A549 (cell line): Measurements from ENCODE around the gene CHCT1. TPM values are rescaled to one million over a fixed set of nuclear protein-coding genes. Genes with fewer than 3 reads are reported as not detected.

Experiments
- ATAC-seq, 2 experiments: fragments of 200-7000 bp in 1 of 2; fragments of >200 bp in 1 of 2; cut with Nextera tagmentation in 1 of 2; cut with Tn5 transposase in 1 of 2; 3 replicates each; pipeline versions ENCODE4 v1.8.0 to v1.9.1; 2018 to 2020; ENCODE audit warnings: mild to moderate bottlenecking in 1 of 2, moderate library complexity in 1 of 2
- CTCF ChIA-PET: fragments of 300-600 bp; sonication (Branson Sonifier 250); formaldehyde crosslinking; extraction: SDS; loops from one replicate; lab custom pipeline; 2021; ENCODE audit warnings: antibody characterized with exemption, inconsistent platforms; lab: Yijun Ruan, JAX
- POLR2A ChIA-PET: fragments of 350-600 bp; formaldehyde crosslinking; extraction: SDS; loops from one replicate; lab custom pipeline; 2021; ENCODE audit warnings: antibody characterized with exemption, inconsistent platforms; lab: Yijun Ruan, JAX
- DNase-seq, 2 experiments: peaks; one replicate each; pipeline versions ENCODE4 v3.0.0 to v3.0.0-alpha.2; 2011 to 2016; ENCODE audit warnings: low read depth in 1 of 2, low spot score in 1 of 2
- FAIRE-seq: peaks from 2 replicates; lab custom pipeline; 2011; peaks lifted over from hg19 to GRCh38; lab: Jason Lieb, UNC
- H3K27ac ChIP-seq, 2 experiments: fragments of >200 bp; sonication (Bioruptor Twin); formaldehyde crosslinking; 3 replicates each; pipeline ENCODE4 v1.5.1; 2016 to 2017
- H3K4me1 ChIP-seq: fragments of >200 bp; sonication (Bioruptor Twin); formaldehyde crosslinking; 3 replicates; pipeline ENCODE4 v1.6.1; 2016
- H3K4me2 ChIP-seq: fragments of >200 bp; sonication (Bioruptor Twin); formaldehyde crosslinking; 3 replicates; pipeline ENCODE4 v1.6.1; 2016
- H3K4me3 ChIP-seq: fragments of >200 bp; sonication (Bioruptor Twin); formaldehyde crosslinking; 3 replicates; pipeline ENCODE4 v1.5.1; 2016
- H3K9me3 ChIP-seq: fragments of >200 bp; sonication (Bioruptor Twin); formaldehyde crosslinking; 3 replicates; pipeline ENCODE4 v1.6.1; 2016
- CHD2 ChIP-seq: fragments of 150-350 bp; IDR thresholded peaks from 2 replicates; pipeline ENCODE4 v1.6.1; 2014; ENCODE audit warnings: low read length; ENCODE audit not compliant: partially characterized antibody
- CHD4 ChIP-seq: fragments of 200-600 bp; sonication (generic); IDR thresholded peaks from 2 replicates; pipeline ENCODE4 v1.6.1; 2016; ENCODE audit warnings: antibody characterized with exemption, mild to moderate bottlenecking, borderline replicate concordance
- EHF ChIP-seq: fragments of 250-450 bp; sonication (Bioruptor Pico); IDR thresholded peaks from 2 replicates; pipeline ENCODE4 v1.5.0; 2020; ENCODE audit warnings: mild to moderate bottlenecking
- HDAC2 ChIP-seq: fragments of 200-600 bp; sonication (generic); IDR thresholded peaks from 2 replicates; pipeline ENCODE4 v1.6.1; 2016
- HEYL ChIP-seq: fragments of 250-450 bp; sonication (Bioruptor Pico); IDR thresholded peaks from 2 replicates; pipeline ENCODE4 v1.8.0; 2021; ENCODE audit warnings: mild to moderate bottlenecking, moderate library complexity
- KDM1A ChIP-seq: fragments of 200-600 bp; sonication (generic); IDR thresholded peaks from 2 replicates; pipeline ENCODE4 v1.6.1; 2016; ENCODE audit warnings: low read depth, mild to moderate bottlenecking
- KDM5A ChIP-seq: fragments of 200-600 bp; sonication (generic); IDR thresholded peaks from 2 replicates; pipeline ENCODE4 v1.6.1; 2016; ENCODE audit warnings: antibody characterized with exemption, mild to moderate bottlenecking
- NPAS2 ChIP-seq: fragments of 250-450 bp; sonication (Bioruptor Pico); IDR thresholded peaks from 2 replicates; pipeline ENCODE4 v1.8.0; 2022; ENCODE audit warnings: mild to moderate bottlenecking, moderate library complexity, borderline replicate concordance
- NR3C1 ChIP-seq: fragments of >200 bp; sonication (Bioruptor Twin); formaldehyde crosslinking; IDR thresholded peaks from 3 replicates; pipeline ENCODE4 v1.6.1; 2017
- POLR2A ChIP-seq: IDR thresholded peaks from 2 replicates; pipeline ENCODE4 v1.6.1; 2012; ENCODE audit warnings: mild to moderate bottlenecking, low read length
- RARB ChIP-seq: fragments of 250-450 bp; sonication (Bioruptor Pico); IDR thresholded peaks from 2 replicates; pipeline ENCODE4 v1.8.0; 2021; ENCODE audit warnings: mild to moderate bottlenecking, moderate library complexity
- SMC3 ChIP-seq: fragments of >200 bp; sonication (Bioruptor Twin); formaldehyde crosslinking; IDR thresholded peaks from 3 replicates; pipeline ENCODE4 v1.6.1; 2018; ENCODE audit warnings: inconsistent platforms
- TFCP2L1 ChIP-seq: fragments of 250-450 bp; sonication (Bioruptor Pico); IDR thresholded peaks from 2 replicates; pipeline ENCODE4 v1.5.0; 2021; ENCODE audit warnings: mild to moderate bottlenecking
- TP53 ChIP-seq: fragments of 250-450 bp; sonication (Bioruptor Pico); IDR thresholded peaks from 2 replicates; pipeline ENCODE4 v1.5.0; 2021; ENCODE audit warnings: mild to moderate bottlenecking, moderate library complexity
- ZC3H11A ChIP-seq: fragments of 450-650 bp; IDR thresholded peaks from 2 replicates; pipeline ENCODE4 v1.6.1; 2014; ENCODE audit warnings: antibody characterized with exemption, mild to moderate bottlenecking
- WGBS: methylation state at CpG from one replicate; pipeline ENCODE4 v1.1.6; 2017; ENCODE audit errors: missing lambda C conversion rate; 5-methylcytosine and 5-hydroxymethylcytosine counted together
- polyA plus RNA-seq, 4 experiments: library from polyadenylated mRNA; depleted of rRNA in 3 of 4; stranded (reverse); fragments of >200 nt; fragmentation: RNase III in 1 of 4; extraction: RNeasy Plus Mini Kit Qiagen cat#74134 plus additional on column Dnase treatment in 1 of 4; gene quantifications; 2 replicates in 3 of 4; 3 replicates in 1 of 4; pipeline ENCODE4 v1.2.3, GENCODE V29; 2011 to 2017
- TF ChIP-seq, protein P1 (sequence below): fragments of 150-350 bp; IDR thresholded peaks from 2 replicates; pipeline ENCODE4 v1.6.1; 2014; ENCODE audit warnings: low read depth, mild to moderate bottlenecking, low read length
- TF ChIP-seq, protein P2 (sequence below): fragments of 250-450 bp; sonication (Bioruptor Pico); IDR thresholded peaks from 2 replicates; pipeline ENCODE4 v1.5.0; 2021; ENCODE audit warnings: mild to moderate bottlenecking, moderate library complexity, borderline replicate concordance
- TF ChIP-seq, protein P3 (sequence below): IDR thresholded peaks from 2 replicates; pipeline ENCODE4 v1.6.1; 2012
- TF ChIP-seq, protein P4 (sequence below): IDR thresholded peaks from 2 replicates; pipeline ENCODE4 v1.6.1; 2012; ENCODE audit warnings: low read depth, borderline replicate concordance
- TF ChIP-seq, protein P5 (sequence below): fragments of 200-600 bp; sonication (generic); IDR thresholded peaks from 2 replicates; pipeline ENCODE4 v1.6.1; 2016; ENCODE audit warnings: antibody characterized with exemption, mild to moderate bottlenecking, moderate library complexity
- TF ChIP-seq, protein P6 (sequence below): fragments of >200 bp; sonication (Bioruptor Twin); formaldehyde crosslinking; IDR thresholded peaks from 2 replicates; pipeline ENCODE4 v1.6.1; 2016

Gene CHCT1
- polyA plus RNA-seq, 2 of the 4 experiments (the other 2 are of a cell fraction): 0.10 TPM; not detected in 1

DNA sequence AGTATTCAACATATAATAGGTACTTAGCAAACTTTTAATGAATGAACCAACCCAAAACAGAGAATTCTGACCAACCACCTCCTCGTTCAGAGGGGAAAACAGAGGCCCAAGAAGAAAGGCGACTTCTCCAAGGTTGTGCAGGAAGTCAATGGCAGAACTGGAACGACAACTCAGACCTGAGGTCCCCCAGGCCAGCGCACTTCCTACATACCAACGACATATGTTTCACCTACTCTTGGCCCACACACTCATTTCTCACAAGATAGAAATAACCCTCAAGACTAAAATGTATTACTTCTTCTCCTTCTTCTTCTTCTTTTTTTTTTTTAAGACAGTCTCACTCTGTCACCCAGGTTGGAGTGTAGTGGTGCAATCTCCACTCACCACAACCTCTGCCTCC, 14.4 kb downstream of the CHCT1 start:
- no peak for FAIRE-seq
- H3K4me2 ChIP-seq: no peak overlapping the region
- TF ChIP-seq SMC3 (no peak), KDM5A (no peak)
- TF ChIP-seq, protein P1, sequence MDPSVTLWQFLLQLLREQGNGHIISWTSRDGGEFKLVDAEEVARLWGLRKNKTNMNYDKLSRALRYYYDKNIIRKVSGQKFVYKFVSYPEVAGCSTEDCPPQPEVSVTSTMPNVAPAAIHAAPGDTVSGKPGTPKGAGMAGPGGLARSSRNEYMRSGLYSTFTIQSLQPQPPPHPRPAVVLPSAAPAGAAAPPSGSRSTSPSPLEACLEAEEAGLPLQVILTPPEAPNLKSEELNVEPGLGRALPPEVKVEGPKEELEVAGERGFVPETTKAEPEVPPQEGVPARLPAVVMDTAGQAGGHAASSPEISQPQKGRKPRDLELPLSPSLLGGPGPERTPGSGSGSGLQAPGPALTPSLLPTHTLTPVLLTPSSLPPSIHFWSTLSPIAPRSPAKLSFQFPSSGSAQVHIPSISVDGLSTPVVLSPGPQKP: no peak
- TF ChIP-seq, all 56 proteins: peak for 0
- POLR2A ChIA-PET: no interaction called here
- Histone ChIP-seq H3K9me3 (peaks cover 2% of the 10 kb centered on the region; the same call in 1 of the 3 replicates), H3K4me3 (no peak overlapping the region), H3K27ac (no peak overlapping the region), H3K4me1 (no peaks in the 10 kb centered on the region; the same call in 2 of the 3 replicates)
- ATAC-seq (no peak), DNase-seq (no peak)
- CTCF ChIA-PET: interaction anchor here (0.6 to 1.4 kb wide), 28 partner anchors 8 to 355 kb away, joined by 3 to 5 read pairs (median 3); no protein-coding TSS in a partner anchor
- WGBS: 57% methylated on average over 5 of the region's 5 CpGs

DNA sequence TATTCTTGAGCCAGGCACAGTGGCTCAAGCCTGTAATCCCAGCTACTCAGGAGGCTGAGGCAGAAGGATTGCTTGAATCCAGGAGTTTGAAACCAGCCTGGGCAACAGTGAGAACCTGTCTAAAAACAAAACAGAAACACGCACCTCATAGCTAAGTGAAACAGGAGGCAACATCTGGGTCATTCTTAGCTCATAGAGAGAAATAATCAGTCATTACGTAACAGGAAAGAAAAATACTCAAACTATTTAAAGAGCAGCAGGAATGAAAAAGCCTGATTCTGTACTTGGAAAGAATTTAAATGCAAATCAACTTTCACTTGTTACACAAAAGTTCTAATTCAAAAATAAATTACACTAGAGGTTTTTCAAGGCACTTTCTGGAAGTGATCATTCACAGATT, 17.2 kb downstream of the CHCT1 start:
- ATAC-seq (no peak), DNase-seq (no peak), FAIRE-seq (no peak)
- H3K4me3 ChIP-seq: no peak overlapping the region
- ChIA-PET POLR2A (interaction anchor here (0.7 kb wide), 1 partner anchor 13 kb away, joined by 3 read pairs; no protein-coding TSS in a partner anchor), CTCF (interaction anchor here (1.2 to 1.4 kb wide), 2 partner anchors 18 to 298 kb away, joined by 4 to 9 read pairs; no protein-coding TSS in a partner anchor)
- WGBS: 78% methylated on average over 2 of the region's 2 CpGs
- no peak overlapping the region for H3K4me2 ChIP-seq
- no peak overlapping the region for H3K27ac ChIP-seq
- TF ChIP-seq, protein P2, sequence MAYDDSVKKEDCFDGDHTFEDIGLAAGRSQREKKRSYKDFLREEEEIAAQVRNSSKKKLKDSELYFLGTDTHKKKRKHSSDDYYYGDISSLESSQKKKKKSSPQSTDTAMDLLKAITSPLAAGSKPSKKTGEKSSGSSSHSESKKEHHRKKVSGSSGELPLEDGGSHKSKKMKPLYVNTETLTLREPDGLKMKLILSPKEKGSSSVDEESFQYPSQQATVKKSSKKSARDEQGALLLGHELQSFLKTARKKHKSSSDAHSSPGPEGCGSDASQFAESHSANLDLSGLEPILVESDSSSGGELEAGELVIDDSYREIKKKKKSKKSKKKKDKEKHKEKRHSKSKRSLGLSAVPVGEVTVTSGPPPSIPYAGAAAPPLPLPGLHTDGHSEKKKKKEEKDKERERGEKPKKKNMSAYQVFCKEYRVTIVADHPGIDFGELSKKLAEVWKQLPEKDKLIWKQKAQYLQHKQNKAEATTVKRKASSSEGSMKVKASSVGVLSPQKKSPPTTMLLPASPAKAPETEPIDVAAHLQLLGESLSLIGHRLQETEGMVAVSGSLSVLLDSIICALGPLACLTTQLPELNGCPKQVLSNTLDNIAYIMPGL (CRISPR knock-in tag): no peak
- TF ChIP-seq TP53 (CRISPR knock-in tag) (no peak), POLR2A (no peak), NPAS2 (CRISPR knock-in tag) (no peak), KDM1A (no peak), EHF (CRISPR knock-in tag) (no peak), ZC3H11A (no peak)
- TF ChIP-seq, protein P3, sequence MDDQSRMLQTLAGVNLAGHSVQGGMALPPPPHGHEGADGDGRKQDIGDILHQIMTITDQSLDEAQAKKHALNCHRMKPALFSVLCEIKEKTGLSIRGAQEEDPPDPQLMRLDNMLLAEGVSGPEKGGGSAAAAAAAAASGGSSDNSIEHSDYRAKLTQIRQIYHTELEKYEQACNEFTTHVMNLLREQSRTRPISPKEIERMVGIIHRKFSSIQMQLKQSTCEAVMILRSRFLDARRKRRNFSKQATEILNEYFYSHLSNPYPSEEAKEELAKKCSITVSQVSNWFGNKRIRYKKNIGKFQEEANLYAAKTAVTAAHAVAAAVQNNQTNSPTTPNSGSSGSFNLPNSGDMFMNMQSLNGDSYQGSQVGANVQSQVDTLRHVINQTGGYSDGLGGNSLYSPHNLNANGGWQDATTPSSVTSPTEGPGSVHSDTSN: no peak
- H3K9me3 ChIP-seq: no peaks in the 10 kb centered on the region
- H3K4me1 ChIP-seq: peaks cover 5% of the 10 kb centered on the region; the same call in 2 of the 3 replicates

DNA sequence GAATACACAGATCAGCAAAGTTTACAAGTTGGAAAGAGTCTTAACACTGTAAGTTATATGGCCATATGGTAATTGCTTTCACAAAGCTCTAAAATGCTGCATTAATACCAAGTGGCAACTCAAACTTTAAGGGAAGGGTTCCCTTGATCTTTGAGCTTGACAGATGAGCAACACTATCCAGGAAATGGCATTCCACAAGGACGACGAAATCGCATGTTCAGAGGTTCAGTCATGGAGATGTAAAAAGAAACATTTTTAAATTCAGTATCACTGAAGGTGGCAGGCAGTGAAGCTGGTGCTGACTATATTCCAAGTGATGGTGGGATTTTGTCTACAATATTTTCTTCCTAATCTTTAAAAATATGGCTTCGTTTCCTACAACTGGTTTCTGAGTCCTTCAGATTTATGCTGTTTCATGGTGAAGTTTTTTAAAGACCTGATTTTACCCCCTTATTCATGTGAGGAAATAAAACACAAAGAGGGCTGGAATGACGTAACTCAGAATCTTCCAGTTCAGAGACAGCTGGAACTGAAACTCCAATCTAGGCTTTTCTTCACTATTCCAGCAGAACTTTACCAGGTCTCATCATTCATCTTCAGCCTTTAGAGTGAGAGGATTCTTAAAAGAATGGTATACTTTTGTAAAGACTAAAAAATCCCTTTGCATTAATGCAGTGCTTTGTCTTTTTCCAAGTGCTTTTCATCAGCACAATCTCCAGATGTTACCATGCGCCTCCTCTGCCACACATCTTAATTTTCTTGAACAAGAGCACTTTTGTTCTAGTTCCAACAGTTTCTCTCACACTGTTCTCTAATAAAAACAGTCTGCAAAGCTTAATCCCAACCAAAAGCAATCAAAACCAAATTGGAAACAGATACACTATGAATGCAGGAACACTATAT, 20.2 kb downstream of the CHCT1 start:
- DNase-seq (no peak), ATAC-seq (peak; percentile 13 to 26; a peak in 1 of 6 replicates), FAIRE-seq (peak; percentile 18)
- no peak overlapping the region for H3K4me3 ChIP-seq
- no peak overlapping the region for H3K4me2 ChIP-seq
- H3K27ac ChIP-seq: no peak overlapping the region
- POLR2A ChIA-PET: no interaction called here
- H3K9me3 ChIP-seq: no peaks in the 10 kb centered on the region
- CTCF ChIA-PET: interaction anchor here (0.9 to 2.7 kb wide), 3 partner anchors 11 to 301 kb away, joined by 3 to 11 read pairs (median 8); no protein-coding TSS in a partner anchor
- whole genome bisulfite sequencing: 79% methylated on average over 6 of the region's 6 CpGs
- peaks cover 5% of the 10 kb centered on the region; the same call in 2 of the 3 replicates for H3K4me1 ChIP-seq
- TF ChIP-seq CHD2 (no peak), TFCP2L1 (no peak), HEYL (CRISPR knock-in tag) (no peak), RARB (CRISPR knock-in tag) (no peak), NR3C1 (no peak), CHD4 (no peak), POLR2A (no peak), HDAC2 (no peak)
- TF ChIP-seq, protein P4, sequence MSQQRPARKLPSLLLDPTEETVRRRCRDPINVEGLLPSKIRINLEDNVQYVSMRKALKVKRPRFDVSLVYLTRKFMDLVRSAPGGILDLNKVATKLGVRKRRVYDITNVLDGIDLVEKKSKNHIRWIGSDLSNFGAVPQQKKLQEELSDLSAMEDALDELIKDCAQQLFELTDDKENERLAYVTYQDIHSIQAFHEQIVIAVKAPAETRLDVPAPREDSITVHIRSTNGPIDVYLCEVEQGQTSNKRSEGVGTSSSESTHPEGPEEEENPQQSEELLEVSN: no peak
- TF ChIP-seq, protein P5, sequence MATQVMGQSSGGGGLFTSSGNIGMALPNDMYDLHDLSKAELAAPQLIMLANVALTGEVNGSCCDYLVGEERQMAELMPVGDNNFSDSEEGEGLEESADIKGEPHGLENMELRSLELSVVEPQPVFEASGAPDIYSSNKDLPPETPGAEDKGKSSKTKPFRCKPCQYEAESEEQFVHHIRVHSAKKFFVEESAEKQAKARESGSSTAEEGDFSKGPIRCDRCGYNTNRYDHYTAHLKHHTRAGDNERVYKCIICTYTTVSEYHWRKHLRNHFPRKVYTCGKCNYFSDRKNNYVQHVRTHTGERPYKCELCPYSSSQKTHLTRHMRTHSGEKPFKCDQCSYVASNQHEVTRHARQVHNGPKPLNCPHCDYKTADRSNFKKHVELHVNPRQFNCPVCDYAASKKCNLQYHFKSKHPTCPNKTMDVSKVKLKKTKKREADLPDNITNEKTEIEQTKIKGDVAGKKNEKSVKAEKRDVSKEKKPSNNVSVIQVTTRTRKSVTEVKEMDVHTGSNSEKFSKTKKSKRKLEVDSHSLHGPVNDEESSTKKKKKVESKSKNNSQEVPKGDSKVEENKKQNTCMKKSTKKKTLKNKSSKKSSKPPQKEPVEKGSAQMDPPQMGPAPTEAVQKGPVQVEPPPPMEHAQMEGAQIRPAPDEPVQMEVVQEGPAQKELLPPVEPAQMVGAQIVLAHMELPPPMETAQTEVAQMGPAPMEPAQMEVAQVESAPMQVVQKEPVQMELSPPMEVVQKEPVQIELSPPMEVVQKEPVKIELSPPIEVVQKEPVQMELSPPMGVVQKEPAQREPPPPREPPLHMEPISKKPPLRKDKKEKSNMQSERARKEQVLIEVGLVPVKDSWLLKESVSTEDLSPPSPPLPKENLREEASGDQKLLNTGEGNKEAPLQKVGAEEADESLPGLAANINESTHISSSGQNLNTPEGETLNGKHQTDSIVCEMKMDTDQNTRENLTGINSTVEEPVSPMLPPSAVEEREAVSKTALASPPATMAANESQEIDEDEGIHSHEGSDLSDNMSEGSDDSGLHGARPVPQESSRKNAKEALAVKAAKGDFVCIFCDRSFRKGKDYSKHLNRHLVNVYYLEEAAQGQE: no peak
- TF ChIP-seq, protein P3: no peak
- TF ChIP-seq, protein P6, sequence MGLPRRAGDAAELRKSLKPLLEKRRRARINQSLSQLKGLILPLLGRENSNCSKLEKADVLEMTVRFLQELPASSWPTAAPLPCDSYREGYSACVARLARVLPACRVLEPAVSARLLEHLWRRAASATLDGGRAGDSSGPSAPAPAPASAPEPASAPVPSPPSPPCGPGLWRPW: no peak
